ENCODE results near the gene MB21D2.

DNA sequence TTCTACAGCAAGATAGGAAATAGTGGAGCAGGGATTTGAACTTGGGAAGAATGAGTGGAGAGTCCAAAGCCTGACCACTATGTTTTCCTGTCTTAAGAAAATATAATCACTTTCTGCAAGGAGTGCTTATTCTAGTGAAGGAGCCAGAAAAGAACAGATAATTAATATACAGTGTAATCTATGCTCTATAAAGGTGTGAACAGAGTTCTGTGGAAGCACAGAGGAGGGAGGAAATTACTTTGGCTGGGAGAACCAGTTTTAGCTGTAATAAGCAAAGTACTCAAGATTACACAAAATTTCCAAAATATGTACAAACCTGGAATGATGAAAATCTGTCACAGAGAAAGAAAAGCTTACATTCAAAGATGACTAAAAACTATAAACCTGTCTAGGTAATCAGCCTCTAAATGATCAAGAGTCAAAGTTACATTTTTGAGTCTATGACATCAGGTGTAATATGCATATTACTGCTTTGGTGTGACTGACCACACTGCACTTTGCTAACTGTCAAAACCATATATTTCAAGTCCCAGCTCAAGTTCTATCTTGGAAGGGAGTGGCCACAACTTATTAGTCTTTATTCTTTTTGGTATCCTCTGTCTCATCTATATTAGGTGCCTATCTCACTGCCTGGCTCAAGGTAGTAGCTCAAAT is 40.7 kb upstream of the MB21D2 start:
- TF ChIP-seq, protein P1, sequence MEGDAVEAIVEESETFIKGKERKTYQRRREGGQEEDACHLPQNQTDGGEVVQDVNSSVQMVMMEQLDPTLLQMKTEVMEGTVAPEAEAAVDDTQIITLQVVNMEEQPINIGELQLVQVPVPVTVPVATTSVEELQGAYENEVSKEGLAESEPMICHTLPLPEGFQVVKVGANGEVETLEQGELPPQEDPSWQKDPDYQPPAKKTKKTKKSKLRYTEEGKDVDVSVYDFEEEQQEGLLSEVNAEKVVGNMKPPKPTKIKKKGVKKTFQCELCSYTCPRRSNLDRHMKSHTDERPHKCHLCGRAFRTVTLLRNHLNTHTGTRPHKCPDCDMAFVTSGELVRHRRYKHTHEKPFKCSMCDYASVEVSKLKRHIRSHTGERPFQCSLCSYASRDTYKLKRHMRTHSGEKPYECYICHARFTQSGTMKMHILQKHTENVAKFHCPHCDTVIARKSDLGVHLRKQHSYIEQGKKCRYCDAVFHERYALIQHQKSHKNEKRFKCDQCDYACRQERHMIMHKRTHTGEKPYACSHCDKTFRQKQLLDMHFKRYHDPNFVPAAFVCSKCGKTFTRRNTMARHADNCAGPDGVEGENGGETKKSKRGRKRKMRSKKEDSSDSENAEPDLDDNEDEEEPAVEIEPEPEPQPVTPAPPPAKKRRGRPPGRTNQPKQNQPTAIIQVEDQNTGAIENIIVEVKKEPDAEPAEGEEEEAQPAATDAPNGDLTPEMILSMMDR (IDR thresholded peaks at IDR 0.05), result no peak
- TF ChIP-seq POLR2A (IDR thresholded peaks at IDR 0.05) (no peak), EP300 (IDR thresholded peaks at IDR 0.05) (no peak)
